ENCODE results near the gene EMID1. TPM values are rescaled to one million over a fixed set of nuclear protein-coding genes. Genes with fewer than 3 reads are reported as not detected.

Gene EMID1
- total RNA-seq, 1 donor from 2014 or later, result 6.7 TPM

DNA sequence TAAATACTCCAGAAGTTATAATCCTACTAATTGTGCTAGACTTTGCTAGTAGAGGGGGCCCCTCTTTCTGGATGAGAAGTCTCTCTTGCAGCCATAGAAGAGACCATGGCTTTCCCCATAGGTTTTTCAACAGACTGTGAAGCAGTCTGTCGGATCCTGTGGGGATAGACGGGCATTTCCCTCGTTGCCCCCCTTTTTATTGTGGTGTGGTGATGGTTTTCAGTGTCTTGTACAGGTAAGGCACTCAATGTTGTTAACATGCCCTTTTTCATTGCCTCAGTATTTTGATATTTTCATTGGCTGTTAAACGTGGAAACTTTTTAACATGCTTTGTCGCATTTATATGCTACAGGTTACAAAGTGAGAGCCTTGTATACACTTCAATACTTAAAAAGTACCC, 84.4 kb downstream of the EMID1 start:
- peaks cover 91% of the 10 kb centered on the region for H4K20me1 ChIP-seq (ENCODE audit: low read depth)
- peaks cover 52% of the 10 kb centered on the region for H3K36me3 Mint-ChIP-seq
- H3K4me1 Mint-ChIP-seq, result no peaks in the 10 kb centered on the region
- H3K27me3 ChIP-seq, result no peaks in the 10 kb centered on the region
- H3K9me3 ChIP-seq (ENCODE audit: low read depth), result no peaks in the 10 kb centered on the region
- no peak overlapping the region for H3K4me3 ChIP-seq
- peaks cover 39% of the 10 kb centered on the region for H3K36me3 ChIP-seq
- no peak for DNase-seq (ENCODE audit: low spot score)
- TF ChIP-seq CTCF (IDR thresholded peaks at IDR 0.05), result no peak
- no peak for TF ChIP-seq EZH2phosphoT487 (IDR thresholded peaks at IDR 0.05)
- TF ChIP-seq EZH2 (IDR thresholded peaks at IDR 0.05), result no peak
- H3K4me2 ChIP-seq, result no peak overlapping the region
- H3K9ac ChIP-seq, result no peak overlapping the region
- peaks cover 56% of the 10 kb centered on the region for H3F3A ChIP-seq (ENCODE audit: low read depth)
- H3K4me1 ChIP-seq, result no peaks in the 10 kb centered on the region
- H3K27me3 Mint-ChIP-seq (ENCODE audit: insufficient read depth, low read depth), result no peaks in the 10 kb centered on the region
- H3K27ac ChIP-seq, result no peak overlapping the region
- no peaks in the 10 kb centered on the region for H3K9me3 Mint-ChIP-seq
- no peak overlapping the region for H3K27ac Mint-ChIP-seq
- peaks cover 92% of the 10 kb centered on the region for H3K79me2 ChIP-seq (ENCODE audit: low read depth)
- no peak overlapping the region for H3K4me3 Mint-ChIP-seq
- H2AFZ ChIP-seq (replicated peaks), result no peak overlapping the region

DNA sequence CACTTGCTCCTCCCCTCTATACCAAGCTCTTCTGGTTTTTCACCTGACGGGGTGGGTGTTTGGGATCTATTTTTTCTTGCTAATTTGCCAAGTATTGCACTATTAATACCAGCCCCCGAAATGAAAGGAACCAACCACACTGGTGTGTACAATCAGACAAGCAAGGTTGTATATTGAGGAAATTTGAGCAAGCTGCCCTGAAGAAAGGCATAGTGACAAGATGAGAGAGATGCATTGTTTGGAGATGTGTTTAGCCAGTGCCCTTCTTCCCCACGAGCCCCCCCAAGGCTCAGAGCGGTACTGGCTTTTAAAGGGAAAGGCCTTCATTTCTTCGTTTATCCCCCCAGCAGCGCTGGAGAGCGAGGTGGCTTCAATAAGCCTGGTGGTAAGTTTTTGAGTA, 85.5 kb downstream of the EMID1 start:
- no peaks in the 10 kb centered on the region for H3K9me3 Mint-ChIP-seq
- no peak overlapping the region for H2AFZ ChIP-seq (replicated peaks)
- H3K4me3 ChIP-seq, result no peak overlapping the region
- H3K4me1 Mint-ChIP-seq, result no peaks in the 10 kb centered on the region
- H3F3A ChIP-seq (ENCODE audit: low read depth), result peaks cover 64% of the 10 kb centered on the region
- H3K27me3 Mint-ChIP-seq (ENCODE audit: insufficient read depth, low read depth), result no peaks in the 10 kb centered on the region
- H3K4me2 ChIP-seq, result no peak overlapping the region
- no peak overlapping the region for H3K9ac ChIP-seq
- peaks cover 57% of the 10 kb centered on the region for H3K36me3 Mint-ChIP-seq
- peaks cover 87% of the 10 kb centered on the region for H3K79me2 ChIP-seq (ENCODE audit: low read depth)
- no peaks in the 10 kb centered on the region for H3K4me1 ChIP-seq
- TF ChIP-seq EZH2 (IDR thresholded peaks at IDR 0.05) (no peak), EZH2phosphoT487 (IDR thresholded peaks at IDR 0.05) (no peak), CTCF (IDR thresholded peaks at IDR 0.05) (no peak)
- peaks cover 45% of the 10 kb centered on the region for H3K36me3 ChIP-seq
- DNase-seq (ENCODE audit: low spot score), result no peak
- no peak overlapping the region for H3K4me3 Mint-ChIP-seq
- no peaks in the 10 kb centered on the region for H3K27me3 ChIP-seq
- no peak overlapping the region for H3K27ac Mint-ChIP-seq
- H4K20me1 ChIP-seq (ENCODE audit: low read depth), result peaks cover 87% of the 10 kb centered on the region
- no peaks in the 10 kb centered on the region for H3K9me3 ChIP-seq (ENCODE audit: low read depth)
- no peak overlapping the region for H3K27ac ChIP-seq

GRCh38 chr22:29292379-29292778, 86.7 kb downstream of the EMID1 start:
- Mint-ChIP-seq H3K27me3 (ENCODE audit: insufficient read depth, low read depth) (no peaks in the 10 kb centered on the region), H3K27ac (no peak overlapping the region), H3K9me3 (no peaks in the 10 kb centered on the region), H3K4me3 (no peak overlapping the region), H3K36me3 (peaks cover 57% of the 10 kb centered on the region), H3K4me1 (no peaks in the 10 kb centered on the region)
- Histone ChIP-seq H2AFZ (replicated peaks) (no peak overlapping the region), H3K4me1 (no peaks in the 10 kb centered on the region), H3K4me3 (no peak overlapping the region), H3K9me3 (ENCODE audit: low read depth) (no peaks in the 10 kb centered on the region), H3K4me2 (no peak overlapping the region), H3K27me3 (no peaks in the 10 kb centered on the region), H3F3A (ENCODE audit: low read depth) (peaks cover 71% of the 10 kb centered on the region), H3K36me3 (peaks cover 51% of the 10 kb centered on the region), H3K9ac (no peak overlapping the region), H4K20me1 (ENCODE audit: low read depth) (peaks cover 87% of the 10 kb centered on the region), H3K79me2 (ENCODE audit: low read depth) (peaks cover 75% of the 10 kb centered on the region), H3K27ac (no peak overlapping the region)
- DNase-seq (ENCODE audit: low spot score), result no peak
- TF ChIP-seq EZH2phosphoT487 (IDR thresholded peaks at IDR 0.05), result no peak
- TF ChIP-seq CTCF (IDR thresholded peaks at IDR 0.05), result no peak
- TF ChIP-seq EZH2 (IDR thresholded peaks at IDR 0.05), result no peak

Data from neural progenitor cell (in vitro differentiated cells).